Smooth muscle cell (in vitro differentiated cells): ENCODE results near the gene MIB2. TPM values are rescaled to one million over a fixed set of nuclear protein-coding genes. Genes with fewer than 3 reads are reported as not detected.
"Not testable (repeated sequence)": the region's sequence is repeated elsewhere in the genome, so short reads cannot be mapped to it uniquely, and the experiment has no call there.

Source experiments
- DNase-seq: peaks from one replicate; lab custom pipeline; 2025; ENCODE audit not compliant: unreplicated experiment; lab: John Stamatoyannopoulos, UW
- H2AFZ ChIP-seq: fragments of 200-600 bp; sonication (generic); 2 replicates; pipeline ENCODE4 v1.6.0; 2016; ENCODE audit warnings: antibody characterized with exemption, low read depth, mild to moderate bottlenecking
- H3F3A ChIP-seq: fragments of 200-600 bp; sonication (generic); 2 replicates; pipeline ENCODE4 v1.6.0; 2017; ENCODE audit warnings: antibody characterized with exemption, low read depth
- H3K27ac ChIP-seq: fragments of 200-600 bp; sonication (generic); 2 replicates; pipeline ENCODE4 v1.5.1; 2016; ENCODE audit warnings: low read depth, mild to moderate bottlenecking
- H3K27me3 ChIP-seq: fragments of 200-600 bp; sonication (generic); 2 replicates; pipeline ENCODE4 v1.6.1; 2016; ENCODE audit warnings: low read depth, mild to moderate bottlenecking
- H3K36me3 ChIP-seq: fragments of 200-600 bp; sonication (generic); 2 replicates; pipeline ENCODE4 v1.5.1; 2016; ENCODE audit warnings: low read depth
- H3K4me1 ChIP-seq: fragments of 200-600 bp; sonication (generic); 2 replicates; pipeline ENCODE4 v1.5.1; 2016; ENCODE audit warnings: low read depth
- H3K4me2 ChIP-seq: fragments of 200-600 bp; sonication (generic); 2 replicates; pipeline ENCODE4 v1.6.0; 2016; ENCODE audit warnings: mild to moderate bottlenecking
- H3K4me3 ChIP-seq: fragments of 200-600 bp; sonication (generic); 2 replicates; pipeline ENCODE4 v1.5.1; 2016; ENCODE audit warnings: mild to moderate bottlenecking
- H3K79me2 ChIP-seq: fragments of 200-600 bp; sonication (generic); 2 replicates; pipeline ENCODE4 v1.6.0; 2016; ENCODE audit warnings: low read depth, mild to moderate bottlenecking
- H3K9ac ChIP-seq: fragments of 200-600 bp; sonication (generic); 2 replicates; pipeline ENCODE4 v1.6.0; 2016; ENCODE audit warnings: low read depth
- H3K9me3 ChIP-seq: fragments of 200-600 bp; sonication (generic); replicated peaks from 2 replicates; pipeline ENCODE4 v1.5.1; 2016; ENCODE audit warnings: low read depth
- H4K20me1 ChIP-seq: fragments of 200-600 bp; sonication (generic); 2 replicates; pipeline ENCODE4 v1.6.0; 2016; ENCODE audit warnings: low read depth
- WGBS: methylation state at CpG from one replicate; pipeline ENCODE4 v1.1.7; 2016; ENCODE audit warnings: low lambda C conversion rate; 5-methylcytosine and 5-hydroxymethylcytosine counted together
- polyA plus RNA-seq: library from polyadenylated mRNA; unstranded; fragments of >200 nt; fragmentation: Nextera tagmentation; extraction: Ambion mirVana; gene quantifications from 2 replicates; pipeline ENCODE4 v1.2.1, GENCODE V29; 2016
- total RNA-seq: library from RNA; depleted of rRNA; stranded (reverse); fragments of >200 nt; gene quantifications from 2 replicates; pipeline ENCODE4 v1.2.3, GENCODE V29; 2014

Gene MIB2
- total and polyA plus RNA-seq, 2 experiments from 2014 or later: 42.7 to 61.2 TPM

DNA sequence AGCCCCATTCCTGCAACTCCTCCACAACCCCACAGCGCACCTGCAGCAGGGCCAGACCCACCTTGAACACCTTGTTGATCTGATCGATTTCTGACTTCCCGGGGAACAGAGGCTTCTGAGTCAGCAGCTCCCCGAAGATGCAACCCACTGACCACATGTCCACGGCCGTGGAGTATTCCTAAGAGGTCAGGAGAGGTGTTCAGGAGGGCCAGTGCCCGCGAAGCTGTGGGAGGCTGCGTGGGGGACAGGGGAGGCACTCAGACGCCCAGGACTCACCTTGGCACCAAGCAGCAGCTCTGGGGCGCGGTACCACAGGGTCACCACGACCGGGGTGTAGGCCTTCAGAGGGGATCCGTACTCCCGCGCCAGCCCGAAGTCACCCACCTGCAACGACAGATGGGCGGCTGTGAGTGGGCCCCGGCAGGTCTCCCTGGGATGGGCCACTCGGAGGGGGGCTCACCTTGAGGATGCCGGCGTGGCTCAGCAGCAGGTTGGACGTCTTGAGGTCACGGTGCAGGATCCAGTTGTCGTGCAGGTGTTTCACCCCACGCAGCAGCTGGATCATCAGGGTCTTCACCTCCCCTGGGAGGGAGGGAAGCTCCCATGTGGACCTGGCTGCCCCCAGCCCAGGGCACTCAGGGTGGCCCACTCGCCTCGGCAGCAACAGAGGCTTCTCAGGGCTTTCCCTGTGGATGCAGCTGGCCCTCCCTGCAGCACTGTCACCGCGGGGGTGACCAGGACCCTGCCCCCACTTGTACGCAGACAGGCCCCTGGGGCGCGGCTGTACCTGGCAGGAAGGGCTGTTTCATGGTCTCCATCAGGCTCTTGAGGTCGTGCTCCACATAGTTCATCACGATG lies 21.6 kb downstream of the MIB2 start:
- not testable (repeated sequence) for H4K20me1 ChIP-seq, H3K4me1 ChIP-seq, H3K27me3 ChIP-seq, H3K4me2 ChIP-seq, H3K9me3 ChIP-seq, H3K9ac ChIP-seq, H3K79me2 ChIP-seq, H2AFZ ChIP-seq, DNase-seq, H3K4me3 ChIP-seq, H3K27ac ChIP-seq, H3K36me3 ChIP-seq, H3F3A ChIP-seq
- 96% methylated on average over 37 of the region's 37 CpGs for WGBS

DNA sequence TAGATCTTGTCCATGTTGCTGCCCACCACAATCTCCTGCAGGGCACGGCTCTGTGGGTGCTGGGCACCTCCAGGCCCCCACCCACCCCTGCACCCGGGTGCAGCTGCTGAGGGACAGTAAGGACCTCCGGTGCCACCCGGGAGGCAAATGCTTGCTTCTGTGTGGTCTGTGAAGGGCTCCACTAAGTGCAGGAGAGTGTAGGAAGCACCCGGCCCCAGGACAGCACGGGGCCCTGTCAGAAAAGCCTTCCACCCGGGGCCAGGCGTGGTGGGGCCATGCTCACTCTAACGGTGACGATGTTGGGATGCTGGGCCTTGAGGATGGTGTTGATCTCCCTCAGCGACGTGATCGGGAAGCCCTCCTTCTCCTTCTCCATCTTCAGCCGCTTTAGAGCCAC lies 22.2 kb downstream of the MIB2 start:
- H3F3A ChIP-seq, H3K4me3 ChIP-seq, H3K27me3 ChIP-seq, H3K27ac ChIP-seq, H3K36me3 ChIP-seq, H3K4me2 ChIP-seq, H2AFZ ChIP-seq, H4K20me1 ChIP-seq, H3K79me2 ChIP-seq, H3K4me1 ChIP-seq, H3K9ac ChIP-seq, H3K9me3 ChIP-seq, DNase-seq: not testable (repeated sequence)
- WGBS: over 99% methylated on average over 11 of the region's 14 CpGs

DNA sequence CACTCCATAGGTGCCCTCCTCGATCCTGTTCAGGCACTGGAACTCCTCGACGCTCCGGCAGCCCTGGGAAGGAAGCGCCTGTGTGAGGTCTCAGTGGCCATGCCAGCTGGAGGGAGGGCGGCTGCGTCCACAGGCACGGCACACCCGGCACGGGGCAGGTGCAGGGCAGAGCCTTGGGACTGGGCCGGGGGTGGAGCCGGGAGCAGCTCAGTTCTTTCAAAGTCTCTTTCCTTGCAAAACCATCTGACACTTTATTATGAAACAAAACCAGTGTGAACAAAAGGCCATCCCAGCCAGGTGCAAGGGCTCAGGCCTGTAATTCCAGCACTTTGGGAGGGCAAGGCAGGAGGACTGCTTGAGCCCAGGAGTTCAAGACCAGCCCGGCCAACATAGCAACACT lies 23.2 kb downstream of the MIB2 start:
- not testable (repeated sequence) for H3K9ac ChIP-seq, H3K4me2 ChIP-seq, H3K27me3 ChIP-seq, DNase-seq, H2AFZ ChIP-seq, H3K27ac ChIP-seq, H4K20me1 ChIP-seq, H3K4me1 ChIP-seq, H3K36me3 ChIP-seq, H3K4me3 ChIP-seq, H3K79me2 ChIP-seq, H3F3A ChIP-seq, H3K9me3 ChIP-seq
- 94% methylated on average over 10 of the region's 13 CpGs for WGBS

DNA sequence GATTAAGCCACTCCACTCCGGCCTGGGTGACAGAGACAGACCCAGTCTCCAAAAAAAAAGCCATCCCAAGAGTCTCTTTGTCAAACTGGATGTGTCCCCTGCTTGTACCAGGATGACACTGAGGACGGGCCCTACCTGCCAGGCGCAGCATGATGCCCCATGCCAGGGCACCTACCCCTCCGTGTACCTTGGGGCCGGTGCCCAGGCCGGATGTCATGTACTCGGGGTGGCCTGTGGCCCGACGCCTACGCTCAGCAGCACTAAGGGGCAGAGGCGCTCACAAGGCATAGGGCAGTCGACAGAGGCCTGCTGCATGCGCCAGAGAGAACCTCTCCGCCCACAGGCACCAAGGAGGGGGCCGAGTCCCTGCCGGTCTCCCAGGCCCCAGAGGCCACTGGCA lies 24.1 kb downstream of the MIB2 start:
- H3F3A ChIP-seq, H3K9me3 ChIP-seq, H2AFZ ChIP-seq, H4K20me1 ChIP-seq, H3K27me3 ChIP-seq, H3K36me3 ChIP-seq, DNase-seq, H3K27ac ChIP-seq, H3K79me2 ChIP-seq, H3K4me3 ChIP-seq, H3K4me1 ChIP-seq, H3K4me2 ChIP-seq, H3K9ac ChIP-seq: not testable (repeated sequence)
- 96% methylated on average over 15 of the region's 16 CpGs for WGBS

DNA sequence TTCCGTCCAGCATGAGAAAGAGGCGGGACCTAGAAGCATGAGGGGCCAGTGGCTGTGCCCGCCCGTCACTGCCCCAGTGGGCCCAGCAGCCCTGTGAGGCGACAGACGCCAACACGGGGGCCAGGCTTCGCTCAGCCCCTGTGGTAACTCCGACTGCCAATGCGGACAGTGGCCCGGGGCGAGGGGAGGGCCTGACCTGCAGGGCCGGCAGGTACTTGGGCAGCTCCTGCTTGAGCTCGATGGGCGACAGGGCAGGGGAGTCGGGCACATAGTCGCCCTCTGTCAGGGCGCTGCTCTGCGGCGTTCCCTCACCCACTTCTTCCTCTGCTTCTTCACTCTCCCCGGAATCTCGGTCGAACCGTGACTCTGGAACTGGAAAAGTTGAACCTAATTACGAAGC lies 24.8 kb downstream of the MIB2 start:
- 95% methylated on average over 14 of the region's 25 CpGs for WGBS
- not testable (repeated sequence) for H3K4me2 ChIP-seq, H4K20me1 ChIP-seq, H3K4me1 ChIP-seq, DNase-seq, H3K27ac ChIP-seq, H3K79me2 ChIP-seq, H3K36me3 ChIP-seq, H3F3A ChIP-seq, H3K4me3 ChIP-seq, H3K9ac ChIP-seq, H3K27me3 ChIP-seq, H2AFZ ChIP-seq, H3K9me3 ChIP-seq

DNA sequence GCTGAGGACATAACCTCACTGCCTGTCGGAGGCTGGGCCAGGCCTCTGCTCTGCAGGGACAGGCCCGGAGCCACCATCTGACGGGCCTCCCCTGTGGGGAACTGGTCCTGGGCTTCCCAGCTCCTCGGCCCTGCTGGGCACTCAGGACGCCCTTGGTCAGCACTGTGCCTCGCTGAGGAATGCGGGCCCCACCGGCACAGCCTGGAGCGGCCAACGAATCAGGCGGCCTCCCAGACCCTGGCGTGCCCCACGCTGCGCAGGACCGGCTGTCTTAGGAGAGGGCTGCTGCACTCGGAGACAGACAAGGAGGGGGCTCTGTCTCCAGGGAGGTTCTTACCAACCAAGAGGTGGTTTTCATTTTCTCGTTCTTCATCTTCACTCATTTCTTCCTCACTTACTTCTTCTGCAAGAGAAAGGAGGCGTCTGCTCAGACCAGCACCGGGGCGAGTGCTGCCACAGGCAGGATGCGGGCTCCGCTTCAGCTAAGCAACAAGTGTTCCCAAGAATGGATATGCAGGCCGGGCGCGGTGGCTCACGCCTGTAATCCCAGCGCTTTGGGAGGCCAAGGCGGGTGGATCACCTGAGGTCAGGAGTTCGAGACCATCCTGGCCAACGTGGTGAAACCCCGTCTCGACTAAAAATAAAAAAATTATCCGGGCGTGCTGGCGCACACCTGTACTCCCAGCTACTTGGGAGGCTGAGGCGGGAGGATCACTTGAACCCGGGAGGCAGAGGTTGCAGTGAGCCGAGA lies 25.6 kb downstream of the MIB2 start:
- not testable (repeated sequence) for H3K9ac ChIP-seq, H3K36me3 ChIP-seq, H3K4me3 ChIP-seq, H3K79me2 ChIP-seq, DNase-seq, H2AFZ ChIP-seq, H3K4me2 ChIP-seq, H3K9me3 ChIP-seq, H4K20me1 ChIP-seq, H3K27me3 ChIP-seq, H3K27ac ChIP-seq, H3K4me1 ChIP-seq, H3F3A ChIP-seq
- 99% methylated on average over 28 of the region's 38 CpGs for WGBS

DNA sequence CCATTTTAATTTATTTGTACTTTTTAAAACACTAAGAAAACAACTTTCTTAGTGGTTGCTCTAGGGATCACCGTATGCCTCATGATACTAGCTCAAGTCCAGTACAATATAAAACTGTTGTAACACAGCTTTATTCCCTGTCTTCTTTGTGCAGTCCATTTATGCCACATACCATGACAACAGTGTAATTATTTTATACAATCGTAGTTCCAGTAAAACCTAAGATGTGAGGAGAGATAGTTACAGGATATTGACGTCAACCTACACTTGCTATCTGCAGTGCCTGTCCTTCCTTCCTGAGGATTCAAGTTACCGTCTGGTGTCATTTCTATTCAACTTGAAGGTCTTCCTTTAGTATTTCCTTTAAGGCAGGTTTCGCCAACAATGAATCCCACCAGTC lies 31.0 kb downstream of the MIB2 start:
- not testable (repeated sequence) for H2AFZ ChIP-seq, H3K9ac ChIP-seq, H3K27ac ChIP-seq, DNase-seq, H3K36me3 ChIP-seq, H3K27me3 ChIP-seq, H3F3A ChIP-seq, H3K4me3 ChIP-seq, H4K20me1 ChIP-seq, H3K4me2 ChIP-seq, H3K4me1 ChIP-seq, H3K79me2 ChIP-seq, H3K9me3 ChIP-seq
- 91% methylated on average over 5 of the region's 5 CpGs for WGBS

DNA sequence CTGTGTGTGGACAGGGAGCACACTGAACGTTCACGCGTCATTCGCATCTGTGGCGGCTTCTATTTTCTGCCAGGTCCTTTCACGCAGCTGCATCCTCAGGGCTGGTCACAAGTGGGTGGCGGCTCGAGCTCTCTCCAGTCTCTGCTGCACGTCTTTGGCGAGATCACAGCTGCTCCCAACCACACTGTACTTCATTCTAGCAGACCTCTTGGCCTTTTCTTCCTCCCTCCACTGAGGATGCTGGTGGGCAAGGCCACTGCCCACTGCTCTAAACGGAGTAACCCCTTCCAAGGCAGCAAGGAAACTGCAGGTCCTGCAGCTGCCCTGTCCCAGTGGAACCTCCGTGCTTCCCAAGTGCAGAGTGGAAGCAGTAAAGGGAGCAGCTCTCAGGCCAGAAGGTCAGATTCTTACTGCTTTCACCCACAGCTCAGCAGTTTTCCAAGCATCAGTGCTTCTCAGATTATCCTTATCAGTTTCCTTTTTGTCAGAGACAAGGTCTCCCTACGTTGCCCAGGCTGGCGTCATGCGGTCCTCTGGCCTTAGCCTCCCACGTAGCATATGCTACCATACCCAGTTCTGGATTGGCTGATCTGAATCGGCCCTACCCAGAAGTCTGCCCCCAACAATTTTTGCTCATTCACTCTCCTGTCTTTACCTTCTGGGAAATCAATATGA lies 32.4 kb downstream of the MIB2 start:
- DNase-seq, H3K79me2 ChIP-seq, H3K4me2 ChIP-seq, H4K20me1 ChIP-seq, H3K4me1 ChIP-seq, H3K27me3 ChIP-seq, H3K27ac ChIP-seq, H3K4me3 ChIP-seq, H3K36me3 ChIP-seq, H3K9ac ChIP-seq, H3F3A ChIP-seq, H3K9me3 ChIP-seq, H2AFZ ChIP-seq: not testable (repeated sequence)
- WGBS: 97% methylated on average over 17 of the region's 17 CpGs
